ENCODE measurements around the gene DAP. TPM values are rescaled to one million over a fixed set of nuclear protein-coding genes. Genes with fewer than 3 reads are reported as not detected.

DAP gene
- total RNA-seq, 1 experiment from 2014 or later = 106 TPM

- H3K9me2 ChIP-seq (replicated peaks; ENCODE audit: low read length) = no peaks in the 10 kb centered on the region
- TF ChIP-seq EZH2 (IDR thresholded peaks at IDR 0.05; ENCODE audit: low read length, unreplicated experiment) (no peak), CTCF (conservative IDR thresholded peaks at IDR 0.05; ENCODE audit: low read depth, low read length) (no peak), EZH2phosphoT487 (IDR thresholded peaks at IDR 0.05; ENCODE audit: borderline replicate concordance, low read length) (no peak)
- no peak overlapping the region for H2AFZ ChIP-seq (ENCODE audit: low read length)
- H3K36me3 ChIP-seq (ENCODE audit: low read depth, low read length) = peaks cover 12% of the 10 kb centered on the region; the same call in 1 of the 2 replicates
- no peak for DNase-seq
- no peak overlapping the region for H3K4me2 ChIP-seq (ENCODE audit: low read length)
- no peak overlapping the region for H3K27ac ChIP-seq (ENCODE audit: low read length)
- ChIA-PET CTCF (no interaction called here), POLR2A (ENCODE audit: unreplicated experiment) (no interaction called here)
- peaks cover 13% of the 10 kb centered on the region for H3K4me1 ChIP-seq (ENCODE audit: insufficient read depth, low read length)
- no peaks in the 10 kb centered on the region for H3K27me3 ChIP-seq (ENCODE audit: low read length)
- BruUV-seq (replicated peaks) = no TSS peak
- H3K9ac ChIP-seq (ENCODE audit: low read length) = no peak overlapping the region
- intact Hi-C loops (cut with micrococcal nuclease) = no loop called here
- H3F3A ChIP-seq (ENCODE audit: low read length, unreplicated experiment) = no peaks in the 10 kb centered on the region
- no peak for ATAC-seq
- no peaks in the 10 kb centered on the region for H4K20me1 ChIP-seq (ENCODE audit: low read length)
- no peaks in the 10 kb centered on the region for H3K9me3 ChIP-seq (ENCODE audit: low read length)
- H3K4me3 ChIP-seq (ENCODE audit: low read length) = no peak overlapping the region
- no peaks in the 10 kb centered on the region for H3K79me2 ChIP-seq (ENCODE audit: low read length)
Measured at GRCh38 chr5:10637944-10638343, 123.1 kb downstream of the DAP start.

- no peak overlapping the region for H3K9ac ChIP-seq (ENCODE audit: low read length)
- H3F3A ChIP-seq (ENCODE audit: low read length, unreplicated experiment) = no peaks in the 10 kb centered on the region
- no peaks in the 10 kb centered on the region for H3K79me2 ChIP-seq (ENCODE audit: low read length)
- no peaks in the 10 kb centered on the region for H3K27me3 ChIP-seq (ENCODE audit: low read length)
- peaks cover 12% of the 10 kb centered on the region; the same call in 1 of the 2 replicates for H3K36me3 ChIP-seq (ENCODE audit: low read depth, low read length)
- intact Hi-C loops (cut with micrococcal nuclease) = no loop called here
- CTCF ChIA-PET = no interaction called here
- H4K20me1 ChIP-seq (ENCODE audit: low read length) = no peaks in the 10 kb centered on the region
- no peak overlapping the region for H3K4me2 ChIP-seq (ENCODE audit: low read length)
- ATAC-seq (no peak), DNase-seq (no peak)
- no peaks in the 10 kb centered on the region for H3K9me2 ChIP-seq (replicated peaks; ENCODE audit: low read length)
- no TSS peak for BruUV-seq (replicated peaks)
- TF ChIP-seq EZH2phosphoT487 (IDR thresholded peaks at IDR 0.05; ENCODE audit: borderline replicate concordance, low read length) (no peak), CTCF (conservative IDR thresholded peaks at IDR 0.05; ENCODE audit: low read depth, low read length) (no peak), EZH2 (IDR thresholded peaks at IDR 0.05; ENCODE audit: low read length, unreplicated experiment) (no peak)
- no peaks in the 10 kb centered on the region for H3K9me3 ChIP-seq (ENCODE audit: low read length)
- H2AFZ ChIP-seq (ENCODE audit: low read length) = no peak overlapping the region
- no peak overlapping the region for H3K27ac ChIP-seq (ENCODE audit: low read length)
- H3K4me1 ChIP-seq (ENCODE audit: insufficient read depth, low read length) = peaks cover 13% of the 10 kb centered on the region
- H3K4me3 ChIP-seq (ENCODE audit: low read length) = no peak overlapping the region
- POLR2A ChIA-PET (ENCODE audit: unreplicated experiment) = interaction anchor here (0.6 kb wide), 1 partner anchor 1319 kb away, joined by 5 read pairs; no protein-coding TSS in a partner anchor
Measured at GRCh38 chr5:10636363-10637142, 124.5 kb downstream of the DAP start.

GRCh38 chr5:10635867-10636350 lies 125.1 kb downstream of the DAP start:
- no TSS peak for BruUV-seq (replicated peaks)
- TF ChIP-seq EZH2 (IDR thresholded peaks at IDR 0.05; ENCODE audit: low read length, unreplicated experiment) (no peak), EZH2phosphoT487 (IDR thresholded peaks at IDR 0.05; ENCODE audit: borderline replicate concordance, low read length) (no peak), CTCF (conservative IDR thresholded peaks at IDR 0.05; ENCODE audit: low read depth, low read length) (no peak)
- no peaks in the 10 kb centered on the region for H3K9me2 ChIP-seq (replicated peaks; ENCODE audit: low read length)
- no peaks in the 10 kb centered on the region for H3K9me3 ChIP-seq (ENCODE audit: low read length)
- peaks cover 12% of the 10 kb centered on the region; the same call in 1 of the 2 replicates for H3K36me3 ChIP-seq (ENCODE audit: low read depth, low read length)
- ChIA-PET CTCF (no interaction called here), POLR2A (ENCODE audit: unreplicated experiment) (no interaction called here)
- no peak overlapping the region for H3K9ac ChIP-seq (ENCODE audit: low read length)
- no peaks in the 10 kb centered on the region for H3K27me3 ChIP-seq (ENCODE audit: low read length)
- H3K79me2 ChIP-seq (ENCODE audit: low read length) = no peaks in the 10 kb centered on the region
- peak overlapping the region; percentile 53 for H3K4me2 ChIP-seq (ENCODE audit: low read length)
- H4K20me1 ChIP-seq (ENCODE audit: low read length) = no peaks in the 10 kb centered on the region
- H3K4me3 ChIP-seq (ENCODE audit: low read length) = no peak overlapping the region
- peak overlapping the region; percentile 16; the same call in 1 of the 2 replicates for H3K27ac ChIP-seq (ENCODE audit: low read length)
- no peaks in the 10 kb centered on the region for H3F3A ChIP-seq (ENCODE audit: low read length, unreplicated experiment)
- DNase-seq (no peak), ATAC-seq (no peak)
- intact Hi-C loops (cut with micrococcal nuclease) = no loop called here
- H3K4me1 ChIP-seq (ENCODE audit: insufficient read depth, low read length) = peaks cover 13% of the 10 kb centered on the region
- no peak overlapping the region for H2AFZ ChIP-seq (ENCODE audit: low read length)

Measured in PC-3 (cell line).